Right lobe of liver (tissue), 4 donors: ENCODE results near the gene NOTCH1.

ENCODE experiments used
- CTCF ChIP-seq, 4 donors: fragments of 200-600 bp in 3 of 4; fragments of 450-650 bp in 1 of 4; IDR thresholded peaks; one replicate each; pipeline versions ENCODE4 v1.5.1 to v1.8.0; 2016 to 2022; ENCODE audit warnings: antibody characterized with exemption in 4 of 4, mild to moderate bottlenecking in 2 of 4
- POLR2A ChIP-seq: fragments of 450-650 bp; IDR thresholded peaks from one replicate; pipeline ENCODE4 v1.6.1; 2017; ENCODE audit warnings: antibody characterized with exemption, mild to moderate bottlenecking
- donor health status: DM: no; HTN: no; CAD: no.
- donor health status: DM: no; HTN: no; CAD: no.
- donor health status: DM: no; HTN: yes; CAD: no.

GRCh38 chr9:136551401-136552116 is 5.7 kb upstream of the NOTCH1 start:
- TF ChIP-seq CTCF (IDR thresholded peaks at IDR 0.05), result no peak
- no peak for TF ChIP-seq POLR2A
